ENCODE data around the gene PCDH12.

- peak in 1 of 7 experiments; percentile 8 for TF ChIP-seq CTCF (IDR thresholded peaks at IDR 0.05)
- no peak for TF ChIP-seq POLR2A (IDR thresholded peaks at IDR 0.05)
Observed at GRCh38 chr5:141940695-141941271, 17.2 kb downstream of the PCDH12 start.

All from body of pancreas (tissue), 4 donors.